K562 (cell line): ENCODE data around the gene XKR7. TPM values are rescaled to one million over a fixed set of nuclear protein-coding genes. Genes with fewer than 3 reads are reported as not detected.

Experiments used
- FIP1L1 ChIP-seq: fragments of 200-400 bp; formaldehyde crosslinking; IDR thresholded peaks from 2 replicates; pipeline ENCODE4 v1.6.1; 2018; ENCODE audit warnings: mild to moderate bottlenecking, low read depth, low read length; ENCODE audit not compliant: poor library complexity, severe bottlenecking
- HDAC1 ChIP-seq, 2 experiments: fragments of 450-650 bp; IDR thresholded peaks; 2 replicates each; pipeline ENCODE4 v1.6.1; 2016 to 2017; ENCODE audit warnings: inconsistent platforms in 1 of 2, mild to moderate bottlenecking in 1 of 2, moderate library complexity in 1 of 2
- REST ChIP-seq, 2 experiments: fragments of 450-650 bp; formaldehyde crosslinking in 1 of 2; IDR thresholded peaks; 2 replicates each; pipeline versions ENCODE4 v1.4.0 to v1.6.1; 2014 to 2020; ENCODE audit warnings: mild to moderate bottlenecking in 2 of 2, borderline replicate concordance in 1 of 2, low read depth in 1 of 2
- THAP12 ChIP-seq: fragments of 250-450 bp; sonication (Bioruptor Pico); IDR thresholded peaks from 2 replicates; pipeline ENCODE4 v1.9.0; 2021; ENCODE audit warnings: mild to moderate bottlenecking, inconsistent platforms
- ZKSCAN3 ChIP-seq: fragments of 250-450 bp; sonication (Bioruptor Pico); IDR thresholded peaks from 2 replicates; pipeline ENCODE4 v1.4.0; 2020
- ZNF143 ChIP-seq: sonication (generic); formaldehyde crosslinking; IDR thresholded peaks from 2 replicates; pipeline ENCODE4 v1.9.0; 2022; ENCODE audit warnings: mild to moderate bottlenecking, missing genetic modification reagents
- ZNF431 ChIP-seq: sonication (generic); formaldehyde crosslinking; IDR thresholded peaks from 2 replicates; pipeline ENCODE4 v1.8.0; 2022; ENCODE audit warnings: mild to moderate bottlenecking, missing genetic modification reagents
- polyA plus RNA-seq, 8 experiments: library from polyadenylated mRNA; depleted of rRNA in 4 of 8; stranded (reverse) in 5 of 8; unstranded in 3 of 8; fragments of >200 nt; fragmentation: Nextera tagmentation in 2 of 8; fragmentation: Illumina TruSeq in 1 of 8; extraction: Ambion mirVana in 2 of 8; extraction: Trizol in 1 of 8; gene quantifications; 2 replicates each; pipeline versions ENCODE4 v1.2.1 to v1.2.3, GENCODE V29; 2011 to 2014; ENCODE audit warnings: inconsistent platforms in 1 of 8, missing spikeins in 1 of 8
- total RNA-seq, 7 experiments: library from RNA; depleted of rRNA in 6 of 7; stranded (reverse); fragments of >200 nt in 6 of 7; fragmentation: Illumina TruSeq in 2 of 7; extraction: Trizol in 2 of 7; gene quantifications; 2 replicates each; pipeline versions ENCODE4 v1.2.1 to v1.2.3, GENCODE V29; 2011 to 2021; ENCODE audit warnings: low replicate concordance in 1 of 7
- TF ChIP-seq, protein P1 (sequence below): IDR thresholded peaks from 2 replicates; pipeline ENCODE4 v1.6.1; 2011; ENCODE audit warnings: borderline replicate concordance, low read depth, mild to moderate bottlenecking, moderate library complexity, low read length; ENCODE audit not compliant: insufficient read depth, poor library complexity, severe bottlenecking
- TF ChIP-seq, protein P2 (sequence below): fragments of 450-650 bp; IDR thresholded peaks from 2 replicates; pipeline ENCODE4 v1.6.1; 2016; ENCODE audit warnings: antibody characterized with exemption

XKR7 gene
- total and polyA plus RNA-seq, 9 of the 15 experiments (the other 6 are each of a cell fraction or from before 2014, with no cell fraction given) = 0.02 TPM; not detected in 8

DNA sequence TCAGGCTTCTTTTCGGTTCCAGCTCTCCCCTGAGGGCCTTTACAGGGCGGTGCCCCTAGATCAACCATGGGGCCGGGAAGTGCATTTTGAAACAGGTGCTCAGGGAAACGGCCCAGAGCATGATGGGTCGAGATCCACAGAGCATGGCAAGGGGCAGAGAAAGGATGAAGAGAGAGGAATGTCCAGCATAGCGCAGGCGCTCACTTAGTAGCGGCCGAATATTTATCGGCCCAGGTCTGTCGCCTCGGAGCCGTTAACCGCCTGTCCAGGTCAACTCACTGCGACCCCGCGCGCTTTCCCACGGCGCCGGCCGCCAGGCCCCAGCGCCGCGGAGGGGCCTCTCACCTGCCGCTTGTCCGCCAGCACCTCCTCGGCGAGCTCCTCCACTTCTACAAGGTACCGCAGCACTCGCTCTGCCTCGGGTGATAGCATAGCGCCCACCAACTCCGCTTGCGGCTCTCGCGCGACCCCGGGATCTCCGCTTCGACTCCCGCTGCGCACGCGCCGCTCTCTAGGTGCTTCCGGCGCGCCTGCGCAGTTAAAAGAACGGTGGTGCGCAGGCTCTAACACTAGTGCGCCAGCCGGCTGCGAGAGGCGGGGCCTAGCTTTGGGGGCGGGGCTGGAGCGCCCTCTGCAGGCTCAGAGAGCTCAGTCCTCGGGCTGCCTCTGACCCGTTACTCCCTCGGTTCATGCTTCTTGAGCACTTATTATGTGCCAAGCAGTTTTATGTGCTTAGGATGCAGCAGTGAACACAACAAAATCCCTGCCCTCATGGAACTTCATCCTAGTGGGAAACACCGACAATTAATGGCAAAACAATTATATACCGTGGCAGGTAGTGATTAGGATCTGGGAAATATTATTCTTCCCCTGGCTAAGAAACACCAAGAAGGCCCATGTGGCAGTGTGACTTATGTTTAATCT lies 16.2 kb upstream of the XKR7 start, which contains the start of gene PDRG1 (continued):
- 0 out of 2 replicates have a peak, but pooled peaks have one; percentile 51 for TF ChIP-seq THAP12 (CRISPR knock-in tag)
- TF ChIP-seq, protein P1, sequence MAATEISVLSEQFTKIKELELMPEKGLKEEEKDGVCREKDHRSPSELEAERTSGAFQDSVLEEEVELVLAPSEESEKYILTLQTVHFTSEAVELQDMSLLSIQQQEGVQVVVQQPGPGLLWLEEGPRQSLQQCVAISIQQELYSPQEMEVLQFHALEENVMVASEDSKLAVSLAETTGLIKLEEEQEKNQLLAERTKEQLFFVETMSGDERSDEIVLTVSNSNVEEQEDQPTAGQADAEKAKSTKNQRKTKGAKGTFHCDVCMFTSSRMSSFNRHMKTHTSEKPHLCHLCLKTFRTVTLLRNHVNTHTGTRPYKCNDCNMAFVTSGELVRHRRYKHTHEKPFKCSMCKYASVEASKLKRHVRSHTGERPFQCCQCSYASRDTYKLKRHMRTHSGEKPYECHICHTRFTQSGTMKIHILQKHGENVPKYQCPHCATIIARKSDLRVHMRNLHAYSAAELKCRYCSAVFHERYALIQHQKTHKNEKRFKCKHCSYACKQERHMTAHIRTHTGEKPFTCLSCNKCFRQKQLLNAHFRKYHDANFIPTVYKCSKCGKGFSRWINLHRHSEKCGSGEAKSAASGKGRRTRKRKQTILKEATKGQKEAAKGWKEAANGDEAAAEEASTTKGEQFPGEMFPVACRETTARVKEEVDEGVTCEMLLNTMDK = peak; percentile 87
- peak; percentile 90 for TF ChIP-seq FIP1L1
- 0 out of 2 replicates have a peak, but pooled peaks have one; percentile 14 for TF ChIP-seq ZNF143 (CRISPR knock-in tag)
- TF ChIP-seq, protein P2, sequence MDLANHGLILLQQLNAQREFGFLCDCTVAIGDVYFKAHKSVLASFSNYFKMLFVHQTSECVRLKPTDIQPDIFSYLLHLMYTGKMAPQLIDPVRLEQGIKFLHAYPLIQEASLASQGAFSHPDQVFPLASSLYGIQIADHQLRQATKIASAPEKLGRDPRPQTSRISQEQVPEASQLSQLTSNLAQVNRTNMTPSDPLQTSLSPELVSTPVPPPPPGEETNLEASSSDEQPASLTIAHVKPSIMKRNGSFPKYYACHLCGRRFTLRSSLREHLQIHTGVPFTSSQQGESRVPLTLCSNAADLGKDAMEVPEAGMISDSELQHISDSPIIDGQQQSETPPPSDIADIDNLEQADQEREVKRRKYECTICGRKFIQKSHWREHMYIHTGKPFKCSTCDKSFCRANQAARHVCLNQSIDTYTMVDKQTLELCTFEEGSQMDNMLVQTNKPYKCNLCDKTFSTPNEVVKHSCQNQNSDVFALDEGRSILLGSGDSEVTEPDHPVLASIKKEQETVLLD = peak; percentile 99
- TF ChIP-seq ZNF431 = 0 out of 2 replicates have a peak, but pooled peaks have one; percentile 19
- TF ChIP-seq HDAC1 (IDR thresholded peaks at IDR 0.05) = peak in 1 of 2 experiments; percentile 41; a peak in 1 of 4 replicates
- TF ChIP-seq ZKSCAN3 (CRISPR knock-in tag) = no peak
- TF ChIP-seq REST (IDR thresholded peaks at IDR 0.05; ENCODE audit: borderline replicate concordance) = peak; percentile 94
- TF ChIP-seq REST (CRISPR knock-in tag; IDR thresholded peaks at IDR 0.05; ENCODE audit: low read depth) = peak; percentile 80
